Liver (tissue), 9 donors: Measurements from ENCODE around the gene NCK1. TPM values are rescaled to one million over a fixed set of nuclear protein-coding genes. Genes with fewer than 3 reads are reported as not detected.
A peak's percentile ranks its signal among the peaks of the same experiment; 100 is the strongest.

Experiments used
- DNase-seq: peaks from one replicate; pipeline ENCODE4 v3.0.0-alpha.2; 2017; ENCODE audit warnings: low spot score
- H3K27ac ChIP-seq, 2 donors: one replicate each; pipeline ENCODE4 v1.7.0; 2013; ENCODE audit warnings: inconsistent platforms in 2 of 2, low read length in 2 of 2, control low read depth in 1 of 2, low read depth in 1 of 2, mild to moderate bottlenecking in 1 of 2
- H3K27me3 ChIP-seq, 4 donors: one replicate each; pipeline versions ENCODE4 v1.6.1 to v1.7.0; 2013; ENCODE audit warnings: low read length in 3 of 4, inconsistent platforms in 1 of 4, mild to moderate bottlenecking in 1 of 4, moderate library complexity in 1 of 4; ENCODE audit not compliant: control insufficient read depth in 4 of 4, insufficient read depth in 4 of 4
- H3K36me3 ChIP-seq, 4 donors: one replicate each; pipeline versions ENCODE4 v1.6.1 to v1.7.0; 2013; ENCODE audit warnings: low read length in 3 of 4, mild to moderate bottlenecking in 3 of 4, low read depth in 1 of 4, moderate library complexity in 1 of 4; ENCODE audit not compliant: control insufficient read depth in 4 of 4, insufficient read depth in 3 of 4
- H3K4me1 ChIP-seq, 4 donors: one replicate each; pipeline versions ENCODE4 v1.6.1 to v1.7.0; 2013; ENCODE audit warnings: low read length in 3 of 4, mild to moderate bottlenecking in 3 of 4, moderate library complexity in 1 of 4; ENCODE audit not compliant: control insufficient read depth in 4 of 4, insufficient read depth in 4 of 4
- H3K4me3 ChIP-seq, 3 donors: one replicate each; pipeline versions ENCODE4 v1.6.1 to v1.7.0; 2013; ENCODE audit warnings: low read length in 3 of 3, control low read depth in 1 of 3, low read depth in 1 of 3, mild to moderate bottlenecking in 1 of 3
- H3K9ac ChIP-seq, 2 donors: one replicate each; pipeline ENCODE4 v1.7.0; 2013; ENCODE audit warnings: low read length in 2 of 2, mild to moderate bottlenecking in 2 of 2, moderate library complexity in 2 of 2, control low read depth in 1 of 2, low read depth in 1 of 2
- H3K9me3 ChIP-seq, 4 donors: one replicate each; pipeline versions ENCODE4 v1.6.1 to v1.7.0; 2013; ENCODE audit warnings: low read length in 3 of 4; ENCODE audit not compliant: control insufficient read depth in 4 of 4
- ATF3 ChIP-seq: IDR thresholded peaks from 2 replicates; pipeline ENCODE4 v1.6.1; 2016; ENCODE audit warnings: antibody characterized with exemption
- CTCF ChIP-seq: fragments of 150-350 bp; IDR thresholded peaks from 2 replicates; pipeline ENCODE4 v1.5.1; 2017; ENCODE audit warnings: improper control_type of control experiment, low read depth, low read length; ENCODE audit not compliant: missing input control
- EGR1 ChIP-seq, 2 donors: IDR thresholded peaks; 2 replicates each; pipeline ENCODE4 v1.6.1; 2016 to 2018; ENCODE audit warnings: antibody characterized with exemption in 2 of 2, low read depth in 2 of 2
- FOXA1 ChIP-seq: IDR thresholded peaks from 2 replicates; pipeline ENCODE4 v1.6.1; 2016; ENCODE audit warnings: antibody characterized with exemption
- FOXA2 ChIP-seq: IDR thresholded peaks from 2 replicates; pipeline ENCODE4 v1.6.1; 2016; ENCODE audit warnings: antibody characterized with exemption
- GABPA ChIP-seq, 2 donors: IDR thresholded peaks in 1 of 2; conservative IDR thresholded peaks in 1 of 2; 2 replicates each; pipeline ENCODE4 v1.6.1; 2016; ENCODE audit warnings: antibody characterized with exemption in 2 of 2, mild to moderate bottlenecking in 1 of 2, moderate library complexity in 1 of 2
- HNF4A ChIP-seq, 2 donors: conservative IDR thresholded peaks; 2 replicates each; pipeline ENCODE4 v1.6.1; 2016; ENCODE audit warnings: antibody characterized with exemption in 2 of 2, mild to moderate bottlenecking in 2 of 2
- HNF4G ChIP-seq: IDR thresholded peaks from 2 replicates; pipeline ENCODE4 v1.6.1; 2016; ENCODE audit warnings: antibody characterized with exemption
- JUND ChIP-seq, 2 donors: IDR thresholded peaks; 2 replicates each; pipeline ENCODE4 v1.6.1; 2016; ENCODE audit warnings: antibody characterized with exemption in 2 of 2
- MAX ChIP-seq: IDR thresholded peaks from 2 replicates; pipeline ENCODE4 v1.6.1; 2016; ENCODE audit warnings: antibody characterized with exemption
- NR2F2 ChIP-seq: IDR thresholded peaks from 2 replicates; pipeline ENCODE4 v1.6.1; 2016; ENCODE audit warnings: antibody characterized with exemption
- RAD21 ChIP-seq, 2 donors: IDR thresholded peaks; 2 replicates each; pipeline ENCODE4 v1.6.1; 2016; ENCODE audit warnings: antibody characterized with exemption in 2 of 2, mild to moderate bottlenecking in 2 of 2
- REST ChIP-seq: IDR thresholded peaks from 2 replicates; pipeline ENCODE4 v1.6.1; 2016; ENCODE audit warnings: antibody characterized with exemption, mild to moderate bottlenecking
- RXRA ChIP-seq, 2 donors: IDR thresholded peaks; 2 replicates each; pipeline ENCODE4 v1.6.1; 2017 to 2018; ENCODE audit warnings: antibody characterized with exemption in 2 of 2, mild to moderate bottlenecking in 1 of 2
- SP1 ChIP-seq: IDR thresholded peaks from 2 replicates; pipeline ENCODE4 v1.6.1; 2018; ENCODE audit warnings: antibody characterized with exemption, mild to moderate bottlenecking
- TAF1 ChIP-seq: conservative IDR thresholded peaks from 2 replicates; pipeline ENCODE4 v1.6.1; 2016; ENCODE audit warnings: antibody characterized with exemption, mild to moderate bottlenecking
- YY1 ChIP-seq: IDR thresholded peaks from 2 replicates; pipeline ENCODE4 v1.6.1; 2016; ENCODE audit warnings: antibody characterized with exemption, mild to moderate bottlenecking
- ZBTB33 ChIP-seq: IDR thresholded peaks from 2 replicates; pipeline ENCODE4 v1.6.1; 2016; ENCODE audit warnings: antibody characterized with exemption
- WGBS: extraction: QIAGEN DNeasy Blood & Tissue Kit; methylation state at CpG from one replicate; pipeline ENCODE4 v1.1.7; 2013; 5-methylcytosine and 5-hydroxymethylcytosine counted together
- polyA plus RNA-seq, 2 donors: library from polyadenylated mRNA; stranded (reverse) in 1 of 2; unstranded in 1 of 2; fragments of 200-250 nt in 1 of 2; fragments of >200 nt in 1 of 2; fragmentation: Nextera tagmentation in 1 of 2; extraction: Ambion mirVana in 1 of 2; gene quantifications; one replicate each; pipeline versions ENCODE4 v1.2.1 to v1.2.3, GENCODE V29; 2013 to 2015
- total RNA-seq, 2 donors: library from RNA; depleted of rRNA; stranded (reverse); fragments of >200 nt; gene quantifications; one replicate each; pipeline ENCODE4 v1.2.3, GENCODE V29; 2014
- donor health status: healthy.
- donor health status: healthy.
- donor health status: healthy.
- donor health status: healthy.
- donor health status: healthy.

NCK1 gene
- total and polyA plus RNA-seq, 4 donors = 13.7 to 35.8 (median 19.4) TPM

GRCh38 chr3:136949146-136949545 lies 87.1 kb downstream of the NCK1 start:
- no peak for DNase-seq
- TF ChIP-seq FOXA1 (no peak), FOXA2 (no peak), REST (no peak), CTCF (no peak), ZBTB33 (no peak), RXRA (IDR thresholded peaks at IDR 0.05) (no peak), SP1 (no peak), MAX (no peak), YY1 (no peak), TAF1 (no peak), ATF3 (no peak), HNF4A (conservative IDR thresholded peaks at IDR 0.05) (no peak), EGR1 (IDR thresholded peaks at IDR 0.05; ENCODE audit: low read depth in 2 of 2) (no peak), GABPA (IDR thresholded peaks at IDR 0.05 in 1 of 2, conservative IDR thresholded peaks at IDR 0.05 in 1 of 2) (no peak), NR2F2 (no peak), RAD21 (IDR thresholded peaks at IDR 0.05) (no peak), JUND (IDR thresholded peaks at IDR 0.05) (no peak)
- H3K36me3 ChIP-seq = peaks cover 0 to 9% (median 4%) of the 10 kb centered on the region in 4 donors
- H3K9ac ChIP-seq = no peak overlapping the region
- H3K27me3 ChIP-seq = no peaks in the 10 kb centered on the region
- H3K9me3 ChIP-seq = no peaks in the 10 kb centered on the region
- no peak overlapping the region for H3K27ac ChIP-seq
- peaks cover 0 to 9% (median 2%) of the 10 kb centered on the region in 4 donors for H3K4me1 ChIP-seq
- H3K4me3 ChIP-seq = no peak overlapping the region

- 93% methylated on average over 2 of the region's 2 CpGs for WGBS
- Histone ChIP-seq H3K4me1 (peaks cover 0 to 11% (median 0%) of the 10 kb centered on the region in 4 donors), H3K9me3 (no peaks in the 10 kb centered on the region), H3K4me3 (no peak overlapping the region), H3K9ac (no peak overlapping the region), H3K27ac (no peak overlapping the region), H3K27me3 (no peaks in the 10 kb centered on the region), H3K36me3 (peaks cover 0 to 9% (median 4%) of the 10 kb centered on the region in 4 donors)
- no peak for DNase-seq
- TF ChIP-seq YY1 (no peak), NR2F2 (no peak), RXRA (IDR thresholded peaks at IDR 0.05) (no peak), RAD21 (IDR thresholded peaks at IDR 0.05) (peak; percentile 32 to 37), CTCF (no peak), HNF4G (no peak)
These were observed 87.7 kb downstream of the NCK1 start for GRCh38 chr3:136949708-136950107.
